Subcutaneous abdominal adipose tissue (tissue), 5 donors: ENCODE data around the gene SNAP91.
"Not testable (repeated sequence)": the region's sequence is repeated elsewhere in the genome, so short reads cannot be mapped to it uniquely, and the experiment has no call there.

Source experiments
- H3K27ac ChIP-seq: one replicate; pipeline ENCODE4 v1.7.0; 2013; ENCODE audit warnings: low read depth, mild to moderate bottlenecking, inconsistent platforms, low read length, moderate library complexity
- H3K27me3 ChIP-seq, 5 donors: one replicate each; pipeline ENCODE4 v1.7.0; 2013; ENCODE audit warnings: low read length in 5 of 5, inconsistent platforms in 1 of 5; ENCODE audit not compliant: control insufficient read depth in 5 of 5, insufficient read depth in 4 of 5
- H3K36me3 ChIP-seq, 5 donors: one replicate each; pipeline ENCODE4 v1.7.0; 2013; ENCODE audit warnings: low read length in 5 of 5; ENCODE audit not compliant: control insufficient read depth in 5 of 5, insufficient read depth in 5 of 5
- H3K4me1 ChIP-seq, 5 donors: one replicate each; pipeline ENCODE4 v1.7.0; 2013; ENCODE audit warnings: low read length in 5 of 5, mild to moderate bottlenecking in 3 of 5, moderate library complexity in 1 of 5; ENCODE audit not compliant: control insufficient read depth in 5 of 5, insufficient read depth in 5 of 5
- H3K4me3 ChIP-seq, 5 donors: one replicate each; pipeline ENCODE4 v1.7.0; 2013; ENCODE audit warnings: low read length in 5 of 5, low read depth in 1 of 5
- H3K9ac ChIP-seq, 5 donors: one replicate each; pipeline ENCODE4 v1.7.0; 2013; ENCODE audit warnings: low read length in 5 of 5, mild to moderate bottlenecking in 4 of 5, moderate library complexity in 3 of 5
- H3K9me3 ChIP-seq, 5 donors: one replicate each; pipeline ENCODE4 v1.7.0; 2013; ENCODE audit warnings: low read length in 5 of 5; ENCODE audit not compliant: control insufficient read depth in 5 of 5
- donor health status: healthy.
- donor health status: healthy.
- donor health status: healthy.
- donor health status: healthy.
- donor health status: healthy.

The SNAP91 gene

DNA sequence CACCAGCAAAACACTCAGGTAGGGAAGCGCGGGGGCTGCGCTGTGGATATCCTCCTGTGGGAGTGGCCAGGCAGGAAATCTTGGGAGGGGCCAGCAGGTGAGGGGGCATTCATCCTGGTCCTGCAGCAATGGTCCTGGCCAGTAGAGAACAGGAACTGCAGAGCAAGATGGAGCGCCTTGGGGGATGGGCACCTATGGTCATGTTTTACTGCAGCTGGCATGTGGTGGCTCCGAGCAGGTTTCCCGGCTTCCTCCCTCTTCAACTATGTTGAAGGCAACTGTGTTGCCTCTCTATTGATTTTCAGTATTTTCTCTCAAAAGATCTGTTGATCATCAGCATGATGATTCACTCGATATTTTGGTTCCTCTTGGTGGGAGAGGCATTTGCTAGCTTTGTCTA, 70.9 kb downstream of the SNAP91 start:
- Histone ChIP-seq H3K9me3 (no peaks in the 10 kb centered on the region), H3K4me3 (no peak overlapping the region), H3K9ac (no peak overlapping the region), H3K4me1 (no peaks in the 10 kb centered on the region), H3K27me3 (peaks cover 0 to 2% (median 0%) of the 10 kb centered on the region in 5 donors), H3K27ac (no peak overlapping the region), H3K36me3 (no peaks in the 10 kb centered on the region)

DNA sequence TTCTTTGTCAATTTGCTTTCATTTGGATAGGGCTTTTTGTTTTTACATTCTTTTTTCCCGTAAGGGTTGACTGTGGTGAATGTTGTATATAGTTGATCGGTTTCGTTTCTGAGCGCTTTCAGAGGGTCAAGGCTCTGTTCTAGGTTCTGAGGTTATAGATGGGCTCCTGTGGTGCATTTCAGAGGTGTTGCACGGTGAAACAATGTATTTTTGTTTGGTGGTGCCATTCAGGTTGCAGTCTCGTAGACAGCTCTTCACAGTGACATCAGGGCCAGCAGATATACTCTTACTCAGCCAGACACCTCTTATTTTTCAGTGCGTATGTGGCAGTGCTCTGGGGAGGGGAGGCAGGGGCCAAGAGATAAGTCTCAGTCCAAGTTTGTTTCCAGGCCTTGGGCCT, 72.1 kb downstream of the SNAP91 start:
- H3K9me3 ChIP-seq: no peaks in the 10 kb centered on the region
- H3K27ac ChIP-seq: no peak overlapping the region
- no peak overlapping the region for H3K9ac ChIP-seq
- no peaks in the 10 kb centered on the region for H3K4me1 ChIP-seq
- no peaks in the 10 kb centered on the region for H3K36me3 ChIP-seq
- H3K27me3 ChIP-seq: peaks cover 0 to 2% (median 0%) of the 10 kb centered on the region in 5 donors
- no peak overlapping the region for H3K4me3 ChIP-seq

DNA sequence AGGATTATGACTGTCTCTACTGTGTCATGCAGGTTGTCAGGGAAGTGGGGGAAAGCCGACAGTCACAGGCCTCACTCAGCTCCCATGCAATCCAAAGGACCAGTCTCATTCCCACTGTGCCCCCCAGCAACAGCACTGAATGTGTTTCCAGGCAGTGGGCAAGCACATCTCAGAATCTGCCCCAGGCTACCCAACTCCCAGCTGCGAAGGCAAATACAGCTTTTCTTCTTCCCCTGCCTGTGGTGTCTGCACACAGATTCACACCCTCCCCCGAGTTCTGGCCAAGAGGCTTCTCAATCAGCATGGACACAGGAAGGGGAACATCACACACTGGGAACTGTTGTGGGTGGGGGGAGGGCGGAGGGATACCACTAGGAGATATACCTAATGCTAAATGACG, 75.3 kb downstream of the SNAP91 start:
- H3K4me3 ChIP-seq: no peak overlapping the region
- H3K4me1 ChIP-seq: no peaks in the 10 kb centered on the region
- no peak overlapping the region for H3K9ac ChIP-seq
- H3K36me3 ChIP-seq: no peaks in the 10 kb centered on the region
- H3K9me3 ChIP-seq: no peaks in the 10 kb centered on the region
- no peak overlapping the region for H3K27ac ChIP-seq
- peaks cover 0 to 2% (median 0%) of the 10 kb centered on the region in 5 donors for H3K27me3 ChIP-seq

DNA sequence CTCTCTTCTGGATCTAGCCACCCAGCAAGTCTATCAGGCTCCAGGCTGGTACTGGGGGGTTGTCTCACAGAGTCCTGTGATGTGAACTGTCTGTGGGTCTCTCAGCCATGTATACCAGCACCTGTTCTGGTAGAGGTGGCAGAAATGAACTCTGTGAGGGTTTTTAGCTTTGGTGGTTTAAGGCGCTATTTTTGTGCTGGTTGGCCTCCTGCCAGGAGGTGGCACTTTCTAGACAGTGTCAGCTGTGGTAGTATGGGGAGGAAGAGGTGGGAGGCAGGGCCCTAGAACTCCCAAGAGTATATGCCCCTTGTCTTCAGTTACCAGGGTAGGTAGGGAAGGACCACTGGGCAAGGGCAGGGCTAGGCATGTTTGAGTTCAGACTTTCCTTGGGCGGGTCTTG, 75.8 kb downstream of the SNAP91 start:
- no peaks in the 10 kb centered on the region for H3K4me1 ChIP-seq

DNA sequence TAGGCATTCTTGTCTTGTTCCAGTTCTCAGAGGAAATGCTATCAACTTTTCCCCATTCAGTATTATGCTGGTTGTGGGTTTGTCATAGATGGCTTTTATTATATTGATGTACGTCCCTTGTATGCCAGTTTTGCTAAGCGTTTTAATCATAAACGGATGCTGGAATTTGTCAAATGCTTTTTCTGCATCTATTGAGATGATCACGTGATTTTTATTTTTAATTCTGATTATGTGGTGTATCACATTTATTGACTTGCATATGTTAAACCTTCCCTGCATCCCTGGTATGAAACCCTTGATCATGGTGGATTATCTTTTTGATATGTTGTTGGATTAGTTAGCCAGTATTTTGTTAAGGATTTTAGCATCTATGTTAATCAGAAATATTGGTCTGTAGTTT, 79.0 kb downstream of the SNAP91 start:
- H3K9ac ChIP-seq, H3K27me3 ChIP-seq, H3K4me3 ChIP-seq, H3K36me3 ChIP-seq, H3K9me3 ChIP-seq, H3K4me1 ChIP-seq, H3K27ac ChIP-seq: not testable (repeated sequence)

More for the DNA sequence above, 75.8 kb downstream of the SNAP91 start:
- Histone ChIP-seq H3K27ac (no peak overlapping the region), H3K36me3 (no peaks in the 10 kb centered on the region), H3K27me3 (peaks cover 0 to 2% (median 0%) of the 10 kb centered on the region in 5 donors), H3K9me3 (no peaks in the 10 kb centered on the region), H3K9ac (no peak overlapping the region), H3K4me3 (no peak overlapping the region)

DNA sequence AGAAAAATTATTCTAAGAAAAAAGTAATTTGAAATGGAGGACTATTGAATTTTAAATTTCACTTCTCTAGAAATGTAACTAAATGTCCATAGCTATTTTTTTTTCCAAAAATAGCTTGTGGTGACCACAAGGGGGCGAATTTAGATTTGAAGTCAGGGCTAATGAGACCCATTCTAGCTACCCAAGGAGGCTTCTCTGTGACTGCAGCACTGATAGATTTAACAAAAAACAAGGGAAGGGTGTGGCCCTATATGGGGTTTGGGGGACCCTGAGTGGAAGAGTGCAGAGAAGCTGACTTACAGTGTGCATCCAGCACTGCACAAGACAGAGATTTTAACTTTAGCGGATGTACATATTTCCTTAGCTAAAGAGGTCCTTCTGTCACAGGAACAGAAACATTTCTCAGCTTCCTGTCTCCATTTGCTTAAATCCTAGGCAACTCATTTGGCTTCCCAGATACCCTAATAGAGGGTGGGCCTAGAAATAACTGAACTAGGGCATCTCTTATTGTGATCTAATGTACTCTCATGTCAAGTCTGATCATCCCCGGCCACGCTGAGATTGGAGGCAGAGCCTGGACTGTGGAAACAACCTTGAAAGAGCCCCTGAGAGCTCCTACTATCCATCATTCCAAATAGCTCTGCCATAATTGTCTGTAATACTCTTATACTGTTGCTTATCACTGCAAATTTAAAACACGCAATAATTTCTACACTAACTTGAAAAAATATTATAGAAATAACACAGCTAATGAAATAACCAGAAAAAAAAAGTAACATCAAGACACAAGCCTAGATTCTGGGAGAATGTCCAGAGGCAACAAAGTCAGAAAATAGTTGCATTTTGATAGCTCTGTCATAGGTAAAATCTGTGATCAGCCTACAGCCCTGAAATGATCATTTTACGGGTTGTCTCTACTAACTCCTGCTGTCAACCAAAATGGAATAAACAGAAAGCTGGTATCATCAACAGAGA, 93.6 kb downstream of the SNAP91 start:
- Histone ChIP-seq H3K36me3 (no peaks in the 10 kb centered on the region), H3K9me3 (no peaks in the 10 kb centered on the region), H3K4me3 (no peak overlapping the region), H3K27me3 (no peaks in the 10 kb centered on the region), H3K4me1 (no peaks in the 10 kb centered on the region), H3K9ac (no peak overlapping the region), H3K27ac (no peak overlapping the region)

DNA sequence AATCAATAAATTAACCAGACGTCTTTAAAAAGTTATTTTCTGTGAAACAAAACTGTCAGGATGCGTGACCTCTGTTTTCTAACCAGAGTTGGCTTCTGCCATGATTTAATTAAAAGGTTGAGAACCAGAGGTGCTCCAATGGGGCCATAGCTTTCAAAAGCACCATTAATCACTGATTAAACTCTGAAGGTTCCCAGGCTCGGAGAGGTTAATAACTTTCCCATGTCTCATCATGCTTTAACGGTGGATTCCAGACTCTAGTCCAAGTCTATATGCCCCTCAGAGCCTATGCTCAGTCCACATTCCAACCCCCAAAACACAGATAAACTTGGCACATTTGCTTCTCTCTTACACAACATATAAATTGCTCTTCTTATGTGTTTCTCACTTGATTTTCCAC, 95.5 kb downstream of the SNAP91 start:
- Histone ChIP-seq H3K36me3 (no peaks in the 10 kb centered on the region), H3K9ac (no peak overlapping the region), H3K4me3 (no peak overlapping the region), H3K4me1 (no peaks in the 10 kb centered on the region), H3K27ac (no peak overlapping the region), H3K9me3 (no peaks in the 10 kb centered on the region), H3K27me3 (no peaks in the 10 kb centered on the region)

DNA sequence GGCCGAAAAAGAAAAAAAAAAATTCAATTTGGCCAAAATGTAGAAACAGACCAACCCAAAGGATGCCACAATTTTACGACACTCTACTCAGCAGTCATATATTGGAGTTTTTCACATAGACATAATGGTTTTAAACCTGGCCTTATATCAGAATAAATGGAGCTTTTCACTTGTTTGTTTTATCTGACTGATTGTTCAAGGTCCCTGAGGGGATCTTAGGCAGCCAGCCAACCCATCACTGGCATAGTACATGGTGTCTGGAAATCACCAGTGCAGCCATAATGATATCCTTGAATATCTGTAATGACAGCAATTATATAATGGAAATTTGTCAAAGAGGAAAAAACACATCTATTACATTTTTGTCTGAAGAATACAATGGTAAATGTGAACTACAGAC, 99.7 kb downstream of the SNAP91 start:
- Histone ChIP-seq H3K4me1 (no peaks in the 10 kb centered on the region), H3K27me3 (no peaks in the 10 kb centered on the region), H3K9me3 (no peaks in the 10 kb centered on the region), H3K9ac (no peak overlapping the region), H3K27ac (no peak overlapping the region), H3K36me3 (no peaks in the 10 kb centered on the region), H3K4me3 (no peak overlapping the region)

DNA sequence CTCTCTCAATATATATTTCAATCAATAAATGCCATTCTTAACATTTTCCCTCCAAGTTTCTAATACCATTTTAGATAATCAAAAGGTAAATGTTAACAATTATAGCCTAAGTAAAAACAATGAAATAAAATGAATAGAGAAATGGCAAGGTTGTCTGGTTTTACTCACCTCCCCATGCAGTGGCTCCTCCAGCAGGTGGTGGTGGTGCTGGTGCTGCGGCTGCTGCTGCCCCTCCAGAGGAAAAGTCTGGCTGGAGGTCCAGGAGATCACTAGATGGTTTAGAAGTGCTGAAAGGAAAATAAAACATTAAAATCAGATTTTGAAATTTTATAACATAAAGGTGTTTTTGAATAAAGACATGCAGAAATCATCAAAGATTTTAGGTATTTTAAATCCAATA, 103.4 kb downstream of the SNAP91 start:
- H3K9me3 ChIP-seq: no peaks in the 10 kb centered on the region
- H3K36me3 ChIP-seq: no peaks in the 10 kb centered on the region

DNA sequence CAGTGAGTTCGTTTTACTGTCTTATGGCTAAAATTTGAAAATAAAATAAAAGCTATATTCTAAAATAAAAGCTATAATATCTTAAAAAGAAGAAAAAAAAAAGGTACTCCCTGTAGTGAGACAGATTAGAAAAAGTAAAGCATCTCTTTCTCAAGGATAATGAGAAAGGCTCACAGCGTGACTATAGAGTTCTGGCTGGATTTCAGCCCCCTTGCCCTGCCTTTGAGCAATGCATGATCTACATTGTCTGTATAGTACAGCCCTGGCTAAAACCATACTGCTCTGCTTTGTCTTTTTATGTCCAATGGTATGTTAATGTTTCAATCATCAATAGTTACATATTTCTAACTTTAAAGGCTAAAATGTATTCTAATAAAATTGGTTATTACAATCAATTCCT, 105.3 kb downstream of the SNAP91 start:
- H3K9me3 ChIP-seq: no peaks in the 10 kb centered on the region
- H3K36me3 ChIP-seq: no peaks in the 10 kb centered on the region

More for the DNA sequence above, 103.4 kb downstream of the SNAP91 start:
- no peaks in the 10 kb centered on the region for H3K27me3 ChIP-seq
- no peak overlapping the region for H3K9ac ChIP-seq
- no peak overlapping the region for H3K27ac ChIP-seq
- H3K4me3 ChIP-seq: no peak overlapping the region
- peaks cover 0 to 8% (median 0%) of the 10 kb centered on the region in 5 donors for H3K4me1 ChIP-seq

More for the DNA sequence above, 105.3 kb downstream of the SNAP91 start:
- Histone ChIP-seq H3K4me1 (peaks cover 0 to 8% (median 0%) of the 10 kb centered on the region in 5 donors), H3K27ac (no peak overlapping the region), H3K27me3 (no peaks in the 10 kb centered on the region), H3K9ac (no peak overlapping the region), H3K4me3 (no peak overlapping the region)
